Stimulated activated CD8-positive, alpha-beta memory T cell treated with anti-CD3 and anti-CD28 coated beads, Interleukin-7, amount 100 ng/mL, for 24 hours (primary cell): ENCODE measurements around the gene PNPT1.
"Not testable (repeated sequence)": the region's sequence is repeated elsewhere in the genome, so short reads cannot be mapped to it uniquely, and the experiment has no call there.

Experiments
- DNase-seq: peaks from one replicate; pipeline ENCODE4 v3.0.0-alpha.2; 2020; ENCODE audit warnings: low read depth

The PNPT1 gene

DNA sequence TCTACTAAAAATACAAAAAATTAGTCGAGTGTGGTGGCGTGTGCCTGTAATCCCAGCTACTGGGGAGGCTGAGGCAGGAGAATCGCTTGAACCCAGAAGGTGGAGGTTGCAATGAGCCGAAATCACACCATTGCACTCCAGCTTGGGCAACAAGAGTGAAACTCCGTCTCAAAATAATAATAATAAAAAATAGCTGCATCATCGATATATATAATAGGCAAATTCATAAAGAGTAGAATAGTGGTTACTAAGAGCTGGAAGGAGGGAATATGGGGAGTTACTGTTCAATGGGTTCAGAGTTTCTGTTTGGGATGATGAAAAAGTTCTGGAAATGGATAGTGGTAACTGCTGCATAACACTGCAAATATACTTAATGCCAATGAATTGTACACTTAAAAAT lies 96.8 kb downstream of the PNPT1 start:
- not testable (repeated sequence) for DNase-seq

DNA sequence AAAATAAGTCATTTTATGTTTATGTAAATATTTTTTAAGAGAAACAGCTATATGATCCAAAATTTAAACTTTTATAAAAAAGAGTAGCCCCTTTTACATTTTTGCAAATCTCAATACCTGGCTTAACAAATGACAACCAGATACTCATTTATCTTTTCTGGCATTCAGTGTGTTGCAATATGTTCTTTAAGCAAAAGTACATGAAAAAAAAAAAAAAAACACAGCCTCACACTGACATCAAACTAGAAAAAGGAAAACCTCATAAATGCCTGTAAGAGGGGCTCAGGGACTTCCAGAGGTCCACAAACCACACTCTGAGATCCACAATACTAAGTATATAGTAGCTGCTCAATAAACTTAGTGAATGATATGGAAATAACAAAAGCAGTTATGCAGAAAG lies 98.1 kb downstream of the PNPT1 start:
- no peak for DNase-seq

DNA sequence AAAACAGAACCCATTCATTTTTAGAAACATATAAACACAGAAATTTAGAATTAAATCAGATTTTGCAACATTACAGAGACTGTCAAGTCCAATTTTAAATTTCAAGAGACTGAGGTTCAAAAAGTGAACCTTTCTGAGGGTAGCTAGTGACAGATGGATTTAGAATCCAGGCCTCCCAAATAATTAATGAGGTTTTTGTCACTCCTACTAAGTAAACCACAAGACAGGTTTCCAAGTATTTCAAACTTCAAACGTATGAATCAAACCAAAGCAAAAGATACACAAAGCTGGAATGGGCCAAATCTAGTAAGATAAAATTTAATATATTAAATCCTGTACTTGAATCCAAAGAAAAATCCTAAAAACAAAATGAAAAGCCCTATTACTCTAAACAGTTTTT lies 101.5 kb downstream of the PNPT1 start:
- no peak for DNase-seq

DNA sequence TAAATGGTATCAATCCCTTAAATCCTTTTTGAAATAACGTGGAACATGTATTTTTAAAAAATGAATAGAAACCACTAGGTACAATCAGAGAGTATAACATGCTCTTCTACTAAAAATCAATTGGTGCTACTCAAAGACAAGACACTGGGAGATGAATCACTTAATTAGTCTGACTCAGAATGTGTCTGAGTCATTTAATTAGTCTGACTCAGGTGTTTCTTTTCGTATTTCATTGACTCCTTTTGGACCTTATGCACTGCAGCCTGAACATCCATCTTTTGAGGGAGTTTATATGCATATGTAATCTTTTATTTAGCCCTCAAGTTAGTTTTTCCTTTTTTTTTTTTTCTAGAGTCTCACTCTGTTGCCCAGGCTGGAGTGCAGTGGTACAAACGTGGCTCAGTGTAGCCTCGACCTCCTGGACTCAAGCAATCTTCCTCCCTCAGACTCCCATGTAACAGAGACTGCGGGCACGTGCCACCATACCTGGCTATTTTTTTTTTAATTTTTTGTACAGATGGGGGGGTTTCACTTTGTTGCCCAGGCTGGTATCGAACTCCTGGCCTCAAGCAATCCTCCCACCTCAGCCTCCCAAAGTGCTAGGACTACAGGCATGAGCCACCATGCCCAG lies 102.7 kb downstream of the PNPT1 start:
- no peak for DNase-seq

DNA sequence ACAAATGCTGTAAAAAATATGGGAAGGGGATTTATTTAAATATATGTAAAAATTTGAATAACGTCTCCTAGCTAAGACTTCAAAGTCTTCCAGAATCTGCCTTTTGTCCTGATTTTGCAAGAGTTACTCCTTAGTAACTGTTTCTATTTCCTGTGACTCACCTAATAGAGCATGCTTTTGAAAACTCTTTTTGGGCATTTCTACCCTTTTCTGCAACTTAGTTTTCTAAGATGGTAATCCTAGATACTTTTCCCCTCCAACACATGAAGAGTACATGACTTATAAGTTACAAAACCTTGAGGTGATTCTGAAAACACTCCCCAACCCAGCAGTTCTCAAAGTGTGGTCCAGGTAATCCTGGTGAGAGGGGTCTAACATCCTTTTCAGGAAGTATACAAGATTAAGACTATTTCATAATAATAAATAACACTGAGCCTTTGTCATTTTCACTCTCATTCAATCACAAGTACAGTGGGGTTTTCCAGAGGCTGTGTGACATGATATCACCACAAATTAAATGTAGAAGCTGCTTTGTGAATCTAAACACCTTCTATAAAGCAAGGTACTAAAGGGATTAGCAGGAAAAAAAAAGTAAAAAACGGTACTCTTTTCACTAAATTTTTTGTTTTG lies 108.1 kb downstream of the PNPT1 start:
- DNase-seq: no peak
